Activated B cell treated with CpG ODN at 0.5 μM for 24 hours (primary cell): ENCODE data around the gene S100A1. TPM values are rescaled to one million over a fixed set of nuclear protein-coding genes. Genes with fewer than 3 reads are reported as not detected.
A peak's percentile ranks its signal among the peaks of the same experiment; 100 is the strongest.

ENCODE experiments used
- ATAC-seq: fragments of 200-7000 bp; cut with Tn5 transposase; one replicate; pipeline ENCODE4 v1.10.0; 2021; ENCODE audit warnings: low read depth, mild to moderate bottlenecking, moderate library complexity
- CTCF ChIA-PET: fragments of 350-600 bp; sonication (Branson Sonifier 250); formaldehyde crosslinking; loops from one replicate; lab custom pipeline; 2021; ENCODE audit warnings: antibody characterized with exemption; lab: Charles Lee
- POLR2A ChIA-PET: fragments of 350-600 bp; sonication (Branson Sonifier 250); formaldehyde crosslinking; loops from one replicate; lab custom pipeline; 2021; ENCODE audit warnings: antibody characterized with exemption; lab: Charles Lee
- DNase-seq: peaks from one replicate; pipeline ENCODE4 v3.0.0; 2022
- H3K27ac Mint-ChIP-seq: one replicate; pipeline ENCODE4 v1.8.0; 2020; ENCODE audit warnings: mixed read lengths
- H3K27me3 Mint-ChIP-seq: one replicate; pipeline ENCODE4 v1.8.0; 2021; ENCODE audit warnings: mixed read lengths
- H3K36me3 Mint-ChIP-seq: one replicate; pipeline ENCODE4 v1.8.0; 2021; ENCODE audit warnings: low read depth, mixed read lengths
- H3K4me1 Mint-ChIP-seq: one replicate; pipeline ENCODE4 v1.8.0; 2021; ENCODE audit warnings: mixed read lengths
- H3K4me3 Mint-ChIP-seq: one replicate; pipeline ENCODE4 v1.8.0; 2020; ENCODE audit warnings: mild to moderate bottlenecking, mixed read lengths
- H3K9me3 Mint-ChIP-seq: one replicate; pipeline ENCODE4 v1.8.0; 2020; ENCODE audit warnings: mixed read lengths
- CTCF ChIP-seq: fragments of 200-600 bp; IDR thresholded peaks from one replicate; pipeline ENCODE4 v1.8.0; 2022; ENCODE audit warnings: antibody characterized with exemption, mild to moderate bottlenecking
- intact Hi-C: fragments of 100-400 bp; cut with micrococcal nuclease; formaldehyde crosslinking; loops from one replicate; pipeline ENCODE4 v1.15.1; 2024
- total RNA-seq: library from RNA; stranded (reverse); gene quantifications from 2 replicates; pipeline ENCODE4 v1.2.3, GENCODE V29; 2022

Gene S100A1
- total RNA-seq, 1 donor from 2014 or later: 0.31 TPM

- no peaks in the 10 kb centered on the region for H3K9me3 Mint-ChIP-seq
- intact Hi-C loops: no loop called here
- CTCF ChIA-PET: no interaction called here
- H3K4me3 Mint-ChIP-seq: peak overlapping the region; percentile 64
- POLR2A ChIA-PET: interaction anchor here (0.7 to 5.8 kb wide), 6 partner anchors 25 to 133 kb away, joined by 5 to 138 read pairs (median 23); partner anchors contain the start of genes CHTOP, INTS3, S100A1 and S100A13
- peaks cover 44% of the 10 kb centered on the region for H3K4me1 Mint-ChIP-seq
- no peak for TF ChIP-seq CTCF
- ATAC-seq: peak; percentile 22
- H3K27ac Mint-ChIP-seq: peak overlapping the region; percentile 96
- no peaks in the 10 kb centered on the region for H3K27me3 Mint-ChIP-seq
- no peaks in the 10 kb centered on the region for H3K36me3 Mint-ChIP-seq
- no peak for DNase-seq
Measured at GRCh38 chr1:153597206-153597605, 31.0 kb upstream of the S100A1 start.

GRCh38 chr1:153598309-153599172 lies 29.7 kb upstream of the S100A1 start:
- DNase-seq (peak; percentile 57), ATAC-seq (peak; percentile 92)
- H3K9me3 Mint-ChIP-seq: no peaks in the 10 kb centered on the region
- no peaks in the 10 kb centered on the region for H3K36me3 Mint-ChIP-seq
- no peaks in the 10 kb centered on the region for H3K27me3 Mint-ChIP-seq
- CTCF ChIA-PET: interaction anchor here (0.6 to 2.2 kb wide), 8 partner anchors 26 to 674 kb away, joined by 3 to 9 read pairs (median 4); partner anchors contain the start of genes CHTOP, HAX1 and S100A13
- intact Hi-C loops: loop anchor here (1.0 to 2.0 kb wide), 5 partner anchors 26 to 393 kb away; partner anchors contain the start of genes CHTOP and SNAPIN
- peak overlapping the region; percentile 96 for H3K27ac Mint-ChIP-seq
- no peak for TF ChIP-seq CTCF
- POLR2A ChIA-PET: interaction anchor here (0.6 to 5.8 kb wide), 27 partner anchors 8 to 392 kb away, joined by 3 to 138 read pairs (median 5); partner anchors contain the start of genes CHTOP, CREB3L4, INTS3 and RPS27
- peak overlapping the region; percentile 73 for H3K4me3 Mint-ChIP-seq
- peaks cover 48% of the 10 kb centered on the region for H3K4me1 Mint-ChIP-seq

- Mint-ChIP-seq H3K36me3 (no peaks in the 10 kb centered on the region), H3K4me1 (peaks cover 55% of the 10 kb centered on the region), H3K27ac (peak overlapping the region; percentile 90), H3K9me3 (no peaks in the 10 kb centered on the region), H3K4me3 (peak overlapping the region; percentile 20), H3K27me3 (no peaks in the 10 kb centered on the region)
- CTCF ChIA-PET: interaction anchor here (1.0 to 2.2 kb wide), 3 partner anchors 11 to 31 kb away, joined by 4 to 9 read pairs (median 4); no protein-coding TSS in a partner anchor
- DNase-seq (no peak), ATAC-seq (no peak)
- POLR2A ChIA-PET: interaction anchor here (0.9 to 5.8 kb wide), 13 partner anchors 8 to 391 kb away, joined by 3 to 138 read pairs (median 10); partner anchors contain the start of genes CHTOP, INTS3, RPS27 and S100A1
- intact Hi-C loops: loop anchor here (1.0 to 2.0 kb wide), 4 partner anchors 27 to 71 kb away; partner anchors contain the start of genes CHTOP and SNAPIN
- TF ChIP-seq CTCF: no peak
Measured at GRCh38 chr1:153599847-153600246, 28.4 kb upstream of the S100A1 start.

GRCh38 chr1:153602749-153603148 lies 25.5 kb upstream of the S100A1 start:
- ATAC-seq (no peak), DNase-seq (no peak)
- no peaks in the 10 kb centered on the region for H3K27me3 Mint-ChIP-seq
- no peak overlapping the region for H3K4me3 Mint-ChIP-seq
- ChIA-PET POLR2A (interaction anchor here (0.7 to 3.9 kb wide), 2 partner anchors 31 to 247 kb away, joined by 9 to 21 read pairs; partner anchors contain the start of gene CHTOP), CTCF (no interaction called here)
- H3K4me1 Mint-ChIP-seq: peaks cover 61% of the 10 kb centered on the region
- H3K9me3 Mint-ChIP-seq: no peaks in the 10 kb centered on the region
- no peaks in the 10 kb centered on the region for H3K36me3 Mint-ChIP-seq
- intact Hi-C loops: no loop called here
- TF ChIP-seq CTCF: no peak
- H3K27ac Mint-ChIP-seq: no peak overlapping the region

- peak overlapping the region; percentile 71 for H3K27ac Mint-ChIP-seq
- CTCF ChIA-PET: no interaction called here
- H3K9me3 Mint-ChIP-seq: no peaks in the 10 kb centered on the region
- H3K4me1 Mint-ChIP-seq: peaks cover 39% of the 10 kb centered on the region
- DNase-seq (no peak), ATAC-seq (peak; percentile 10)
- no peaks in the 10 kb centered on the region for H3K27me3 Mint-ChIP-seq
- no peak overlapping the region for H3K4me3 Mint-ChIP-seq
- intact Hi-C loops: no loop called here
- no peaks in the 10 kb centered on the region for H3K36me3 Mint-ChIP-seq
- POLR2A ChIA-PET: interaction anchor here (0.7 to 0.8 kb wide), 3 partner anchors 8 to 525 kb away, joined by 3 to 7 read pairs (median 4); no protein-coding TSS in a partner anchor
- no peak for TF ChIP-seq CTCF
Measured at GRCh38 chr1:153606194-153606593, 22.0 kb upstream of the S100A1 start.
